CD4-positive, alpha-beta T cell (primary cell): ENCODE measurements around the gene SLC22A7. TPM values are rescaled to one million over a fixed set of nuclear protein-coding genes. Genes with fewer than 3 reads are reported as not detected.

Experiments used
- ATAC-seq: fragments of 200-7000 bp; cut with Tn5 transposase; one replicate; pipeline ENCODE4 v1.10.0; 2022; ENCODE audit warnings: mild to moderate bottlenecking; ENCODE audit not compliant: poor library complexity
- CTCF ChIA-PET: fragments of 350-600 bp; sonication (Branson Sonifier 250); formaldehyde crosslinking; loops from one replicate; lab custom pipeline; 2021; ENCODE audit warnings: antibody characterized with exemption, inconsistent platforms; lab: Charles Lee
- POLR2A ChIA-PET: fragments of 350-600 bp; sonication (Branson Sonifier 250); formaldehyde crosslinking; loops from one replicate; lab custom pipeline; 2021; ENCODE audit warnings: antibody characterized with exemption, inconsistent platforms; lab: Charles Lee
- DNase-seq, 14 experiments: peaks; one replicate each; pipeline ENCODE4 v3.0.0-alpha.2; 2013 to 2020; ENCODE audit warnings: mixed read lengths in 2 of 14
- H3K27ac ChIP-seq, 2 donors: one replicate each; pipeline versions ENCODE4 v1.5.1 to v1.7.0; 2013; ENCODE audit warnings: low read length in 2 of 2, low read depth in 1 of 2, mild to moderate bottlenecking in 1 of 2
- H3K27me3 ChIP-seq, 2 experiments: 1 replicate in 1 of 2; 2 replicates in 1 of 2; pipeline versions ENCODE4 v1.6.1 to v1.7.0; 2013; ENCODE audit warnings: low read length in 2 of 2, control low read depth in 1 of 2, mild to moderate bottlenecking in 1 of 2, moderate library complexity in 1 of 2; ENCODE audit not compliant: insufficient read depth in 2 of 2, control insufficient read depth in 1 of 2
- H3K36me3 ChIP-seq: one replicate; pipeline ENCODE4 v1.6.1; 2013; ENCODE audit warnings: low read length, control low read depth; ENCODE audit not compliant: insufficient read depth
- H3K4me1 ChIP-seq: one replicate; pipeline ENCODE4 v1.6.1; 2013; ENCODE audit warnings: low read length, control low read depth; ENCODE audit not compliant: insufficient read depth
- H3K4me3 ChIP-seq: one replicate; pipeline ENCODE4 v1.5.1; 2013; ENCODE audit warnings: mild to moderate bottlenecking, low read length, moderate library complexity
- H3K9me3 ChIP-seq, 2 experiments: 1 replicate in 1 of 2; 2 replicates in 1 of 2; pipeline versions ENCODE4 v1.6.1 to v1.7.0; 2013; ENCODE audit warnings: low read length in 2 of 2, mild to moderate bottlenecking in 2 of 2, control low read depth in 1 of 2, moderate library complexity in 1 of 2; ENCODE audit not compliant: control insufficient read depth in 1 of 2, insufficient read depth in 1 of 2
- H3K27ac Mint-ChIP-seq: one replicate; pipeline ENCODE4 v1.8.0; 2020; ENCODE audit warnings: mixed read lengths
- H3K27me3 Mint-ChIP-seq: one replicate; pipeline ENCODE4 v1.8.0; 2021; ENCODE audit warnings: mixed read lengths
- H3K36me3 Mint-ChIP-seq: one replicate; pipeline ENCODE4 v1.8.0; 2021; ENCODE audit warnings: low read depth, mixed read lengths
- H3K4me1 Mint-ChIP-seq: one replicate; pipeline ENCODE4 v1.8.0; 2021; ENCODE audit warnings: low read depth, mixed read lengths
- H3K4me3 Mint-ChIP-seq: one replicate; pipeline ENCODE4 v1.8.0; 2020; ENCODE audit warnings: mild to moderate bottlenecking, mixed read lengths
- H3K9me3 Mint-ChIP-seq: one replicate; pipeline ENCODE4 v1.8.0; 2020; ENCODE audit warnings: mixed read lengths
- CTCF ChIP-seq: fragments of 200-600 bp; IDR thresholded peaks from one replicate; pipeline ENCODE4 v1.8.0; 2022; ENCODE audit warnings: antibody characterized with exemption, mild to moderate bottlenecking
- intact Hi-C, 2 experiments: fragments of 100-400 bp; cut with DNase I in 1 of 2; cut with micrococcal nuclease in 1 of 2; formaldehyde crosslinking; loops; one replicate each; pipeline versions ENCODE4 v1.15.1 to v1.9.0; 2023 to 2025; cut with DNase I, micrococcal nuclease
- total RNA-seq, 174 experiments: library from RNA in 2 of 174; stranded (reverse) in 2 of 174; gene quantifications; one replicate each; pipeline ENCODE4 v1.2.3 and lab custom pipeline; 2021 to 2026

Gene SLC22A7
- total RNA-seq, 2 experiments from 2014 or later = not detected

GRCh38 chr6:43307451-43308100, 9.5 kb downstream of the SLC22A7 start:
- no peak overlapping the region for H3K27ac Mint-ChIP-seq
- Histone ChIP-seq H3K9me3 (no peaks in the 10 kb centered on the region), H3K27me3 (no peaks in the 10 kb centered on the region), H3K36me3 (no peaks in the 10 kb centered on the region), H3K4me1 (peaks cover 19% of the 10 kb centered on the region), H3K4me3 (no peak overlapping the region), H3K27ac (no peak overlapping the region)
- H3K9me3 Mint-ChIP-seq = no peaks in the 10 kb centered on the region
- intact Hi-C loops = loop anchor here (1.0 to 2.0 kb wide), 2 partner anchors 91 kb away; no protein-coding TSS in a partner anchor
- ChIA-PET POLR2A (interaction anchor here (1.1 to 2.3 kb wide), 4 partner anchors 13 to 120 kb away, joined by 3 to 10 read pairs (median 6); partner anchors contain the start of genes ABCC10 and ZNF318), CTCF (interaction anchor here (0.7 to 1.7 kb wide), 7 partner anchors 8 to 199 kb away, joined by 3 to 6 read pairs (median 3); partner anchors contain the start of gene DNPH1)
- peak overlapping the region; percentile 74 for H3K4me3 Mint-ChIP-seq
- no peak for ATAC-seq
- H3K36me3 Mint-ChIP-seq = no peaks in the 10 kb centered on the region
- no peak for DNase-seq
- TF ChIP-seq CTCF = no peak
- H3K27me3 Mint-ChIP-seq = no peaks in the 10 kb centered on the region
- peaks cover 7% of the 10 kb centered on the region for H3K4me1 Mint-ChIP-seq

- H3K27me3 ChIP-seq = no peaks in the 10 kb centered on the region
- H3K9me3 Mint-ChIP-seq = no peaks in the 10 kb centered on the region
- intact Hi-C loops = loop anchor here (1.0 to 2.0 kb wide), 2 partner anchors 90 kb away; no protein-coding TSS in a partner anchor
- ChIA-PET POLR2A (interaction anchor here (1.0 to 2.3 kb wide), 6 partner anchors 12 to 119 kb away, joined by 3 to 10 read pairs (median 4); partner anchors contain the start of genes ABCC10 and ZNF318), CTCF (interaction anchor here (0.6 to 1.7 kb wide), 10 partner anchors 9 to 198 kb away, joined by 3 to 6 read pairs (median 3); partner anchors contain the start of gene DNPH1)
- H3K27ac ChIP-seq = peak within 1 kb of the TSS in 1 of 2 donors; percentile 22
- no peaks in the 10 kb centered on the region for H3K36me3 ChIP-seq
- ATAC-seq (peak; percentile 85), DNase-seq (peak; percentile 18 to 73 (median 48))
- H3K9me3 ChIP-seq = no peaks in the 10 kb centered on the region
- H3K27me3 Mint-ChIP-seq = no peaks in the 10 kb centered on the region
- no peaks in the 10 kb centered on the region for H3K36me3 Mint-ChIP-seq
- peaks cover 7% of the 10 kb centered on the region for H3K4me1 Mint-ChIP-seq
- H3K27ac Mint-ChIP-seq = no peak within 1 kb of the TSS
- TF ChIP-seq CTCF = peak; percentile 54
- peak within 1 kb of the TSS; percentile 82 for H3K4me3 Mint-ChIP-seq
- H3K4me3 ChIP-seq = peak within 1 kb of the TSS; percentile 63
- peaks cover 19% of the 10 kb centered on the region for H3K4me1 ChIP-seq
Measured at GRCh38 chr6:43308101-43308989, 10.3 kb downstream of the SLC22A7 start, which contains the start of gene CRIP3. Gene CRIP3 (minus strand): TSS chr6:43308826. CDS start chr6:43308792, 34 bp downstream.

GRCh38 chr6:43308990-43309477, 11.0 kb downstream of the SLC22A7 start:
- ATAC-seq (no peak), DNase-seq (no peak)
- Mint-ChIP-seq H3K27me3 (no peaks in the 10 kb centered on the region), H3K4me1 (peaks cover 7% of the 10 kb centered on the region), H3K36me3 (no peaks in the 10 kb centered on the region), H3K27ac (no peak overlapping the region), H3K4me3 (peak overlapping the region; percentile 82), H3K9me3 (no peaks in the 10 kb centered on the region)
- intact Hi-C loops = loop anchor here (1.0 to 2.0 kb wide), 2 partner anchors 89 to 90 kb away; no protein-coding TSS in a partner anchor
- no peaks in the 10 kb centered on the region for H3K9me3 ChIP-seq
- ChIA-PET CTCF (interaction anchor here (1.3 to 1.7 kb wide), 2 partner anchors 89 to 198 kb away, joined by 3 to 6 read pairs; no protein-coding TSS in a partner anchor), POLR2A (interaction anchor here (1.0 to 2.3 kb wide), 4 partner anchors 25 to 119 kb away, joined by 3 to 10 read pairs (median 6); partner anchors contain the start of genes ABCC10 and ZNF318)
- peaks cover 19% of the 10 kb centered on the region for H3K4me1 ChIP-seq
- no peaks in the 10 kb centered on the region for H3K36me3 ChIP-seq
- H3K4me3 ChIP-seq = peak overlapping the region; percentile 63
- no peaks in the 10 kb centered on the region for H3K27me3 ChIP-seq
- no peak for TF ChIP-seq CTCF
- H3K27ac ChIP-seq = no peak overlapping the region
